GM19324 (cell line): ENCODE measurements around the gene PLTP.
"Not testable (repeated sequence)": the region's sequence is repeated elsewhere in the genome, so short reads cannot be mapped to it uniquely, and the experiment has no call there.

Experiments used
- ATAC-seq: cut with Tn5 transposase; IDR thresholded peaks from one replicate; pipeline ENCODE4 v1.9.1; 2021; ENCODE audit warnings: mild to moderate bottlenecking, moderate library complexity; ENCODE audit not compliant: unreplicated experiment, low FRiP score

Gene PLTP

GRCh38 chr20:45911486-45912343, at the start of gene PLTP:
TSS of gene PLTP (minus strand) at chr20:45912155. CDS start at chr20:45911452, 703 bp downstream.
- no peak for ATAC-seq

- no peak for ATAC-seq
Observed at GRCh38 chr20:45959956-45960630, 48.1 kb upstream of the PLTP start.

- ATAC-seq = no peak
Observed at GRCh38 chr20:45959126-45959525, 47.2 kb upstream of the PLTP start.

GRCh38 chr20:45958593-45958992, 46.6 kb upstream of the PLTP start:
- ATAC-seq = no peak

- no peak for ATAC-seq
Observed at GRCh38 chr20:45957021-45957941, 45.3 kb upstream of the PLTP start.

GRCh38 chr20:45956326-45956725, 44.4 kb upstream of the PLTP start:
- ATAC-seq = not testable (repeated sequence)

GRCh38 chr20:45953672-45954071, 41.7 kb upstream of the PLTP start:
- no peak for ATAC-seq

GRCh38 chr20:45952861-45953260, 40.9 kb upstream of the PLTP start:
- no peak for ATAC-seq

GRCh38 chr20:45951925-45952834, 40.2 kb upstream of the PLTP start:
- ATAC-seq = no peak

- no peak for ATAC-seq
Observed at GRCh38 chr20:45950330-45950646, 38.3 kb upstream of the PLTP start.

- no peak for ATAC-seq
Observed at GRCh38 chr20:45949542-45950329, 37.8 kb upstream of the PLTP start.

- no peak for ATAC-seq
Observed at GRCh38 chr20:45948742-45949541, 37.0 kb upstream of the PLTP start.

GRCh38 chr20:45948261-45948733, 36.3 kb upstream of the PLTP start:
- ATAC-seq = no peak

- ATAC-seq = no peak
Observed at GRCh38 chr20:45947110-45947866, 35.3 kb upstream of the PLTP start.

- no peak for ATAC-seq
Observed at GRCh38 chr20:45946149-45946970, 34.4 kb upstream of the PLTP start.

- ATAC-seq = no peak
Observed at GRCh38 chr20:45945678-45946148, 33.8 kb upstream of the PLTP start.
